IMR-90 (cell line): ENCODE results near the gene LRFN4. TPM values are rescaled to one million over a fixed set of nuclear protein-coding genes. Genes with fewer than 3 reads are reported as not detected.

Experiments used
- ATAC-seq: fragments of 200-7000 bp; cut with Tn5 transposase; 2 replicates; pipeline ENCODE4 v1.9.1; 2020; ENCODE audit warnings: low read depth, mild to moderate bottlenecking, moderate library complexity
- BruUV-seq: library from RNA; stranded (reverse); fragments of 400-500 nt; replicated peaks from 2 replicates; lab custom pipeline; 2021; lab: Mats Ljungman, UMichigan
- CTCF ChIA-PET: fragments of 300-600 bp; formaldehyde crosslinking; extraction: SDS; loops from one replicate; lab custom pipeline; 2021; ENCODE audit warnings: antibody characterized with exemption; lab: Yijun Ruan, JAX
- POLR2A ChIA-PET: fragments of 300-600 bp; sonication (Branson Sonifier 250); formaldehyde crosslinking; loops from one replicate; lab custom pipeline; 2022; ENCODE audit warnings: antibody characterized with exemption; ENCODE audit not compliant: unreplicated experiment; lab: Charles Lee
- DNase-seq: peaks from one replicate; pipeline ENCODE4 v3.0.0; 2013
- H2AFZ ChIP-seq: replicated peaks from 2 replicates; pipeline ENCODE3; 2013; ENCODE audit warnings: low read length, mild to moderate bottlenecking; ENCODE audit not compliant: poor library complexity
- H2AK5ac ChIP-seq: 2 replicates; pipeline ENCODE4 v1.6.1; 2013; ENCODE audit warnings: low read depth, low read length, inconsistent platforms
- H2AK9ac ChIP-seq: replicated peaks from 2 replicates; pipeline ENCODE3; 2013; ENCODE audit warnings: mild to moderate bottlenecking, low read depth, low read length, moderate library complexity; ENCODE audit not compliant: poor library complexity
- H2BK120ac ChIP-seq: 2 replicates; pipeline ENCODE4 v1.6.1; 2013; ENCODE audit warnings: low read depth, low read length, inconsistent platforms
- H2BK15ac ChIP-seq: 3 replicates; pipeline ENCODE4 v1.6.1; 2013; ENCODE audit warnings: low read depth, low read length, inconsistent platforms
- H2BK20ac ChIP-seq: 2 replicates; pipeline ENCODE4 v1.6.1; 2013; ENCODE audit warnings: low read depth, mild to moderate bottlenecking, inconsistent platforms, low read length, moderate library complexity
- H2BK5ac ChIP-seq: 2 replicates; pipeline ENCODE4 v1.6.1; 2013; ENCODE audit warnings: mild to moderate bottlenecking, low read depth, low read length, inconsistent platforms; ENCODE audit not compliant: poor library complexity, severe bottlenecking
- H3K14ac ChIP-seq: replicated peaks from 2 replicates; pipeline ENCODE4 v1.6.1; 2013; ENCODE audit warnings: low read depth, low read length, inconsistent platforms
- H3K18ac ChIP-seq: 2 replicates; pipeline ENCODE4 v1.6.1; 2013; ENCODE audit warnings: low read depth, low read length, control low read depth
- H3K23ac ChIP-seq: 2 replicates; pipeline ENCODE4 v1.6.1; 2013; ENCODE audit warnings: low read depth, low read length, inconsistent platforms
- H3K27ac ChIP-seq: 2 replicates; pipeline ENCODE4 v1.5.1; 2013; ENCODE audit warnings: mild to moderate bottlenecking, control low read depth, low read length; ENCODE audit not compliant: insufficient read depth
- H3K27me3 ChIP-seq: 2 replicates; pipeline ENCODE4 v1.6.1; 2013; ENCODE audit warnings: low read length; ENCODE audit not compliant: control insufficient read depth, insufficient read depth
- H3K36me3 ChIP-seq: 2 replicates; pipeline ENCODE4 v1.6.1; 2013; ENCODE audit warnings: low read length, mixed read lengths; ENCODE audit not compliant: control insufficient read depth, insufficient read depth
- H3K4ac ChIP-seq: 2 replicates; pipeline ENCODE4 v1.6.1; 2013; ENCODE audit warnings: low read depth, low read length, inconsistent platforms
- H3K4me1 ChIP-seq: 2 replicates; pipeline ENCODE4 v1.6.1; 2013; ENCODE audit warnings: low read length, mixed read lengths; ENCODE audit not compliant: control insufficient read depth, insufficient read depth
- H3K4me2 ChIP-seq: 2 replicates; pipeline ENCODE4 v1.6.1; 2013; ENCODE audit warnings: low read depth, mild to moderate bottlenecking, control low read depth, low read length, moderate library complexity
- H3K4me3 ChIP-seq: 2 replicates; pipeline ENCODE4 v1.5.1; 2013; ENCODE audit warnings: low read depth, mild to moderate bottlenecking, control low read depth, low read length, moderate library complexity; ENCODE audit not compliant: insufficient read depth
- H3K56ac ChIP-seq: 2 replicates; pipeline ENCODE4 v1.6.1; 2013; ENCODE audit warnings: low read length, inconsistent platforms; ENCODE audit not compliant: insufficient read depth; ENCODE audit errors: extremely low read depth
- H3K79me1 ChIP-seq, 2 experiments: 2 replicates each; pipeline ENCODE4 v1.6.1; 2013; ENCODE audit warnings: low read length in 2 of 2, inconsistent platforms in 1 of 2, low read depth in 1 of 2
- H3K9ac ChIP-seq: 2 replicates; pipeline ENCODE4 v1.6.1; 2013; ENCODE audit warnings: low read depth, low read length, control low read depth
- H3K9me1 ChIP-seq: 2 replicates; pipeline ENCODE4 v1.6.1; 2013; ENCODE audit warnings: low read length, inconsistent platforms; ENCODE audit not compliant: insufficient read depth
- H3K9me3 ChIP-seq: 2 replicates; pipeline ENCODE4 v1.6.1; 2013; ENCODE audit warnings: low read length; ENCODE audit not compliant: control insufficient read depth, insufficient read depth
- H4K20me1 ChIP-seq: 2 replicates; pipeline ENCODE4 v1.6.1; 2013; ENCODE audit warnings: low read length, inconsistent platforms; ENCODE audit not compliant: insufficient read depth
- H4K5ac ChIP-seq: 2 replicates; pipeline ENCODE4 v1.6.1; 2013; ENCODE audit warnings: mild to moderate bottlenecking, low read depth, low read length, control low read depth
- H4K8ac ChIP-seq, 2 experiments: 2 replicates each; pipeline ENCODE4 v1.6.1; 2013; ENCODE audit warnings: low read depth in 2 of 2, low read length in 2 of 2, control low read depth in 1 of 2, inconsistent platforms in 1 of 2
- H4K91ac ChIP-seq: 2 replicates; pipeline ENCODE4 v1.6.1; 2013; ENCODE audit warnings: low read depth, low read length, inconsistent platforms; ENCODE audit not compliant: insufficient read depth
- CEBPB ChIP-seq: IDR thresholded peaks from 2 replicates; pipeline ENCODE4 v1.6.1; 2012; ENCODE audit warnings: low read depth, low read length, improper control_type of control experiment
- FOS ChIP-seq: fragments of 150-350 bp; IDR thresholded peaks from 2 replicates; pipeline ENCODE4 v1.6.1; 2016; ENCODE audit warnings: low read depth, low read length
- WGBS, 2 experiments: methylation state at CpG; one replicate each; pipeline versions ENCODE4 v1.1.5 to v1.1.7; 2013; ENCODE audit warnings: missing lambda C conversion rate in 2 of 2; ENCODE audit not compliant: insufficient read length in 1 of 2; ENCODE audit errors: extremely low coverage in 2 of 2; 5-methylcytosine and 5-hydroxymethylcytosine counted together
- dilution Hi-C: fragments of 300-500 bp; cut with HindIII; formaldehyde crosslinking; loops from one replicate; pipeline ENCODE4 v1.14.3; 2018; ENCODE audit warnings: low sequenced_read_pairs; ENCODE audit not compliant: unreplicated experiment
- in situ Hi-C: fragments of 300-500 bp; cut with MboI; formaldehyde crosslinking; loops from 3 replicates; pipeline ENCODE4 v1.14.3; 2019; ENCODE audit warnings: low sequenced_read_pairs, inconsistent platforms, mixed read lengths
- intact Hi-C: fragments of 100-400 bp; cut with micrococcal nuclease; formaldehyde crosslinking; loops from 2 replicates; pipeline ENCODE4 v1.10.0; 2022
- polyA plus RNA-seq, 3 experiments: library from polyadenylated mRNA; depleted of rRNA; stranded (reverse); fragments of >200 nt; gene quantifications; 2 replicates each; pipeline ENCODE4 v1.2.3, GENCODE V29; 2012; ENCODE audit warnings: low replicate concordance in 1 of 3
- total RNA-seq: library from RNA; depleted of rRNA; stranded (reverse); fragments of >200 nt; gene quantifications from 2 replicates; pipeline ENCODE4 v1.2.3, GENCODE V29; 2012

LRFN4 gene
- total and polyA plus RNA-seq, 2 of the 4 experiments (the other 2 are of a cell fraction), result 6.1 to 18.9 TPM

DNA sequence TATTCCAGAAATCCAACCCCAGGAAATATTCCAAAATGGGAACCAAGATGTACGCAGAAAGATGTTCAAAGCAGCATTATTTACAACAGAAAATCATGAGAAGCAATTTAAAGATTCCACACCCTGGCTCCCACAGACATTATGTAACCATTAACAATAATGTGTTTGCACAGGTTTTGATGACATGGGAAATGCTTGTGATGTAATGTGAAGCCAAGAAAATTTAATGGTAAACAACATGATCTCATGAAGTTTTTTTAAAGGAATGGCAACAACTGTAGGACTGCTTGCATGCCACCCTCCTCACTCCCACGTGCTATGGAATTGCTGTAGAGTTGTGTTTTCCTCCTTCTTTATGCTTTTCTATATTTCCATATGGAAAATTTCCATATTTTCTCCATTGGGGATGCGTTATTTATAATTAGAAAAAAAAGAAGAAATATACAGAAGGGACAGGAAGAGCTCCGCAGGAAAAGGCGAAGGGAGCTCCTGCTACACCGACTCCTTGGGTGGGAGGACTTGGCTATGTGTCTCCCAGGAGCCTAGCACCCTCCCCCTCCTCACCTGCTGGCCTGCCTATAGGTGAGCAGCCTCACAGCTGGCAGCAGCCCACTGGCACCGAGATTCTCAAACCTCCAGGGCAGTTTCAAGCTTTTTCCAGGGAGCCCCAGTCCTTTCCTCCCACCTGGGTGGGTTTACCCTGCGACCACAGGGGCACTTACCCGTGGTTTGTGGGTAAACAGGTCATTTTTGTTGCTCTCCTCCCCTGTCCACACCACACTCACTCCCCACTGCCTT lies 20.9 kb downstream of the LRFN4 start:
- H3K9me1 ChIP-seq, result peaks cover 5% of the 10 kb centered on the region
- CTCF ChIA-PET, result no interaction called here

More for the DNA sequence above, 20.9 kb downstream of the LRFN4 start:
- Histone ChIP-seq H4K5ac (peak overlapping the region; percentile 10; the same call in 1 of the 2 replicates), H4K8ac (peak overlapping the region in 1 of 2 experiments; percentile 30; a peak in 1 of 4 replicates), H3K36me3 (no peaks in the 10 kb centered on the region), H2AK5ac (peak overlapping the region; percentile 54; the same call in 1 of the 2 replicates), H4K20me1 (no peaks in the 10 kb centered on the region), H3K9ac (no peak overlapping the region), H2BK120ac (no peak overlapping the region; the same call in 1 of the 2 replicates), H3K27ac (no peak overlapping the region), H3K23ac (no peak overlapping the region), H3K27me3 (no peaks in the 10 kb centered on the region), H3K79me1 (peaks cover 0 to 11% of the 10 kb centered on the region in 2 experiments; a peak in 2 of 4 replicates), H3K4me1 (peaks cover 32% of the 10 kb centered on the region), H2BK5ac (no peak overlapping the region), H2BK15ac (0 out of 3 replicates have a peak overlapping the region, but pooled peaks have one; percentile 43), H3K56ac (no peak overlapping the region), H4K91ac (peak overlapping the region; percentile 11; the same call in 1 of the 2 replicates), H2BK20ac (no peak overlapping the region; the same call in 1 of the 2 replicates), H3K4me2 (no peak overlapping the region), H3K14ac (no peak overlapping the region), H3K4me3 (no peak overlapping the region), H2AFZ (peak overlapping the region; percentile 28), H2AK9ac (no peak overlapping the region), H3K4ac (peak overlapping the region; percentile 31; the same call in 1 of the 2 replicates), H3K18ac (no peak overlapping the region), H3K9me3 (no peaks in the 10 kb centered on the region)
- in situ Hi-C loops, result no loop called here
- 60% methylated on average over 1 of the region's 9 CpGs; no CpG with 5 or more reads in 1 of the 2 experiments for WGBS, 2 experiments
- intact Hi-C loops, result no loop called here
- no peak; the same call in 1 of the 2 replicates for ATAC-seq
- BruUV-seq, result no TSS peak
- DNase-seq, result peak; percentile 75
- POLR2A ChIA-PET, result no interaction called here
- dilution Hi-C loops, result no loop called here
- no peak for TF ChIP-seq FOS
- TF ChIP-seq CEBPB, result 0 out of 2 replicates have a peak, but pooled peaks have one; percentile 23
